Activated T-helper 9 cell treated with anti-CD3 and anti-CD28 coated beads, Interleukin-2, amount 50 U/mL, for 16 hours (primary cell): ENCODE results near the gene GPA33.

Experiments used
- DNase-seq: peaks from one replicate; pipeline ENCODE4 v3.0.0-alpha.2; 2020; ENCODE audit warnings: low read depth

The GPA33 gene

DNA sequence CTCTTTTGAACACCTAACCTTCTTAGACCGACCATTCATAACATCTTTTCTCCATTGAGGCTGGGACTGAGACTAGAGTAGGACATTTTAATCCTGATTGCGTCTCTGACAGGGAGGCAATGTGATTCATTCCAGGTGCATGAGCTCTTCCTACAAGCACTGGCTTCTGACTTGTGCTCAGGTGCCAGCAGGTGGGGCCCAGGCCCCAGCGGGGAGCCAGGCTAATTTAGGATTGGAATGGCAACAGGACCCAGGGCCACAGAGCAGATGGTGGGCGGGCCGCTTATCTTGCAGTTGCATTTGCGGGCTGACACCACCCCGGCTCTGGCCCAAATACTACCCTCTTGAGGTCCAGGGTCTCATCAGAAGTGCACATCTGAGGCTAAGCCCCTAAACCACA lies 4.1 kb downstream of the GPA33 start:
- DNase-seq, result no peak

DNA sequence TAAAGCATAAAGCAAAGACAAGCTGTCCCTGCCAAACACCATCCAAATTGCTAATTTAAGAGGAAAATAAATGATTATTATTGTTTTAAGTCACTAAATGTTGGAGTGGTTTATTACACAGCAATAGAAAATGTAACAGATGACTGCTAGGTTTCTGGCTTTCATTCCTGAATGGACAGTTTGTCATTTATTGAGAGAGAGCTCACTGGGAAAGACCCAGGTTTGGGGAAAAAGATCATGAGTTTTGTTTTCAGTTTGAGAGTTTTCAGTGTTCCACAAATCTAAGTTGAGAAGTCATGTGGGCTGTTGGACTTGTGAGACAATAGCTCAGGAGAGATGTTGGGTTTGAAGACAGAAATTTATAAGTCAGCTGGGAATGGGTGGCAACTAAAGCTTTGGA lies 5.4 kb downstream of the GPA33 start:
- DNase-seq, result no peak

GRCh38 chr1:167083871-167084270 lies 6.3 kb downstream of the GPA33 start:
- DNase-seq, result no peak

- no peak for DNase-seq
These were observed 7.0 kb downstream of the GPA33 start for GRCh38 chr1:167083066-167083665.

GRCh38 chr1:167082511-167083027 lies 7.6 kb downstream of the GPA33 start:
- no peak for DNase-seq

DNA sequence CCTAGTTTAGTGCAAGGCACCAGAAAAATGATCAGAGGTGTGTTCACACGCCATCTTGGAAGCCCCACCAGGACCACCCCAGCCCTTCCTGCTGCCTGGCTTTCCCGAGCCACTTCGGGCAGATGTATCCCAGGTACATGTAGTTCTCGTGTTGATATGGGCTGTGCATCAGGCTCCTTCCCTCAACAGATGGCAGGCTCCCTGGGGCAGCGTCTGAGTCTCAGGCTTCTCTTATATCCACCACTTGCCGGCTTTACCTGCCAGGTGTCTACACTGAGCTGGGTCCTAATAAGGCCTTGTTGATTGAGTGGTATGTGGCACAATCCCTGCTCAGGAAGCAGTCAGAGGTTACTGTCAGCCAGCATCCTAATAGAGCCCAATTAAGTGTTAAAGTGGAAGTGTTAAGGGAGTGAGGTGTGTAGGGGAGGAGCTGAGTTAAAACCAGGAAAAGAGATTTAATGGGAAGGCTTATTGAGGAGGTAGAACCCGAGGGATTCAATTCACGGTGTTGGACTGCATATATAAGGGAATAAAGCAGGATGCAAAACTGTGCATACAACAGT lies 8.5 kb downstream of the GPA33 start:
- no peak for DNase-seq

DNA sequence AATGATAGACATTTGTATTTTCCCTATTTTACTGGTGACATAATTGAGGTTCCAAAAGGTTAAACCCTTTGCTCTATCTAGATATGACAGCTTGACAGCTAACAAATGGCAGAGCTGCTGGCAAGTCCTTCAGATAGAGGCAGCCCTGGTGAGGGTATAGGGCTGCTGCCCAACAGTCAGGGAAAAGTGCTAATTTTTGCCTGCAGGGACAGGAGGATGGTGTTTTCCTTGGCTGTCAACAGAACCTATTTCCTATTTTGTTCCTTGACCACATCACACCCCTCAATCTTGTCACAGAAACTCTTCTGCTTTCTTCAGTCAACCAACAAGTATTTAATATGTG lies 12.3 kb downstream of the GPA33 start:
- no peak for DNase-seq

DNA sequence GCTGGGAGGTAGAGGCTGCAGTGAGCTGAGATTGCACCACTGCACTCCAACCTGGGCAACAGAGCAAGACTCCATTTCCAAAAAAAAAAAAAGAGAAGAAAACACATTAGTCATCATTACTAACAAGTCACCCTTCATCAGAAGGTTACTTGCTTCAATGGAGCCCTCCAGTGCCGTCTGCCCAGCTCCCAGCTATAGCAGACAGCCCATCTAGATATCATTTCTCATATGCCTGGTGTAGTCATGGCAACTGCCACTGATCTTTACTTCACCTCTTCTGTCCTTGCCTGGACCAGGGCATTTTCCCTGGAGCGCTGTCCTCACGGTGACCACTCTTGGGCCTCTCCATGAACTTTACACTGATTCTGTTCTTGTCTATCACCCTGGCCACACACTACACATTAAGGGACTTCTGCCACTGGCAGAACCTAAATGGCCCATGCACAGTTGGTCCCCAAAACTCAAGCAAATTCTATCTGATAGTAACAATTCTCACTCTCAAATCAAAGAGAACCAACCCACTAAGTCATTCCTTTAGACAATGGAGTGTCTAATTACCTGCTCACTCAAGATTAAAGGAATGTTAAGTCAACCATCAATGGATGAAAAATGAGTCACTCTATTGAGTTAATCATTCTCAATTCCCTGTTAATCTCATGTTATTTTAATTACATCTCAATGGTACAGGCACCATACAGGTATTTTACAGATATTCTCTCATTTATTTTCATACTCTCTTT lies 12.9 kb downstream of the GPA33 start:
- DNase-seq, result no peak

- DNase-seq, result no peak
These were observed 14.0 kb downstream of the GPA33 start for GRCh38 chr1:167076136-167076710.

- DNase-seq, result no peak
These were observed 18.9 kb downstream of the GPA33 start for GRCh38 chr1:167071286-167071685.

GRCh38 chr1:167068761-167069160 lies 21.4 kb downstream of the GPA33 start:
- no peak for DNase-seq

GRCh38 chr1:167067904-167068303 lies 22.3 kb downstream of the GPA33 start:
- no peak for DNase-seq

DNA sequence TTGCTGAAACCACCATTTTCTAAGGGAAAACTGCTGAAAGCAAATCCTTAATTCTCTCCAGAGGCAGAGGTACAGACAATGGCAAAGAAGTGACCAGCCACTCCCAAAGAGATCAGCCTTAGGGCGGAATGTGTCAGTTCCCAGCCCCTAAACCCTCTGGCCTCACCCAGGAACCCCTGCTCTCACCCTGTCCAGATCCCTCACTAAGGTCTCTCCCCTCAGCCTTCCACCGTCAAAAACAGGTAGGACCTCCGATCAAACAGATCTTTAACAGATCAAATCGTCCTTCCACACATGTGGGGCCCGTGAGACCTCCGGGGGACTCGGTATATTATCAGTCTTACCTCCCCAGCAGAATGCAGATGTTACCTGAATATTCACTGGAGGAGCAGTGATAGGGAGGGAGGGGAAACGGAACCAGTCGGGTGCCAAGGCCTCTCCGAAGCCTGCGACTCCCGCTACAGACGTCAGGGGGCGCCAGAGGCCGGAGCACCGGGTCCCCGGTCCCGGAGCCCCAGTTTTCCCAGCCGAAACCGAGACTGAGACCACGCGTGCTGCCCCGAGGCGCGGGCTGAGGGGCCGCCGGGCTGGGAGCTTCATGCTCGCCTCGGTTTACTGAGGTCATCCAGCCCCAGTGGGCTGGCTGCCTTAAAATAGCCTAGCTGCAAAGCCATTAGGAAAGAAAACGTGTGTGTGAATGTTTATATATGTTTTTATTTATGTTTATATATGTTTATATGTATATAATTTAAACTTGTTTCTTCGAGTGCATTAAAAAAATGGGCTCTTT lies 23.6 kb downstream of the GPA33 start:
- peak; percentile 64 for DNase-seq

GRCh38 chr1:167065471-167065870 lies 24.7 kb downstream of the GPA33 start:
- DNase-seq, result no peak

DNA sequence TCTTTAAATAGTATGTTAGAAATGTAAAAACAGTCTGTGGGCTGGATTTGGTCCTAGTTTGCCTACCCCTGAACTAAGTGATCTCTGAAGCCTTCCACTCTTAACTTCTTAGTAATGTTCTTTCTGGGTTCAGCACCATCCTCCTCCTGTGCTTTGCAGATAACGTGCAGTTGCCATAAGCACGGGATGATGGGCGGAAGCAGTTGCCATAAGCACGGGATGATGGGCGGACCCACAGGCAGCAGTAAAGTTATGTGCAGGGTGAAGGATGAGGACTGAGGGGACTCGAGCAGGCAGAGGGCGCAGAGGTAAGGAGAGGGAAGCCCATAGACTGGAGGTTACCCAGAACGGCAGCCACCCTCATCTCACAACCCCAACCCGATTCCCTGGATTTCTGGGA lies 25.6 kb downstream of the GPA33 start:
- DNase-seq, result no peak

GRCh38 chr1:167061073-167061464 lies 29.1 kb downstream of the GPA33 start:
- no peak for DNase-seq

DNA sequence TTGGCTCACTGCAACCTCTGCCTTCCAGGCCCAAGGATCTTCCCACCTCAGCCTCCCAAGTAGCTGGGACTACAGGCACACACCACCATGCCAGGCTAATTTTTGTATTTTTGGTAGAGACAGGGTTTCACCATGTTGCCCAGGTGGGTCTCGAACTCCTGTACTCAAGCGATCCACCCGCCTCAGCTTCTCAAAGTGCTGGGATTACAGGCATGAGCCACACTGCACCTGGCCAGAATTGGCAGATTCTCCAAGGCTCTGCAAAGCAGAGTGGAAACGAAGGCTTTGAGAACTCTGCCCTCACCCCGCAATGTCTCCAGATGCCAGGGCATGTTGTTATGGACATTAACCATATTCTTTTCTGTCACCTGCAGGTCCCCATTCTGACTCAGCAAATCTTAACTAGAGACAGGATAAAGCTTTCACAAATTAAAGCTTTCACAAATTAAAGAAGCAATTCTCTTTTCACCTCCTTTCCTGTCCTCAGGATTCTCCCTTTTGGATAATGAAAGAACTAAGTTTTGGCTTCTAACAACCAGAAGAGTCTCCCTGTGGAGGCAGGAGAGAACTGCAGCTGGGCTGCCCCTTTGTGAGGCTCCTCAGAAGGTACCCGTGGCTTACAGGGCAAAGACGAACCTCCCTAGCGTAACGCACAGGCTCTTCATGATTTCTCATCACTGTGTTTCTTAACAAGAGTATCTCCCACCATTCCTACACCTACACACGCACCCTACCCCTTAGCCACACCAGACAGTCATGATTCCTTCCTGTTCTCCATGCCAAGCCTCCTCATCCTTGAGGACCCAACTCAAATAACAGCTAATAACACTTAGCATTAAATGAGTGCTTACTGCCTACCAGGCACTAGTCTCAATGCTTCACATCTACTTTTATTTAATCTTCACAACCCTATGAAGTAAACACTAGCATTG lies 29.8 kb downstream of the GPA33 start:
- DNase-seq, result no peak

DNA sequence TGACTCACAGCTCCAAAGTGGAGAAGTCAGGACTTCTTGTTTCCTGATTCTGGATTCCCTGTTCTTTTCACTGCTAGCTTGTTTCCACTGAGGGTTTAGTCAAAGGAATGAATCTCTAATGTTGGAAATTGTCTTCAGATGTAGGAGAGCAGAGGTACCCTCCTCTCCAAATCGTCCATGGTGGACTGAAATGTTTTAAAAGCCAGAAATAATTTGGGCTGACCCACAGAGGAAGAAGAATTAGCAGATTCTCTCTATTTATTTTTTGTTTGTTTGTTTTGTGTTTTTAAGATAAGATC lies 30.4 kb downstream of the GPA33 start:
- no peak for DNase-seq

- DNase-seq, result peak; percentile 52
These were observed 30.9 kb downstream of the GPA33 start for GRCh38 chr1:167059045-167059808.

GRCh38 chr1:167057241-167057688 lies 32.9 kb downstream of the GPA33 start:
- no peak for DNase-seq
